ENCODE results near the gene CCDC50.

Gene CCDC50

DNA sequence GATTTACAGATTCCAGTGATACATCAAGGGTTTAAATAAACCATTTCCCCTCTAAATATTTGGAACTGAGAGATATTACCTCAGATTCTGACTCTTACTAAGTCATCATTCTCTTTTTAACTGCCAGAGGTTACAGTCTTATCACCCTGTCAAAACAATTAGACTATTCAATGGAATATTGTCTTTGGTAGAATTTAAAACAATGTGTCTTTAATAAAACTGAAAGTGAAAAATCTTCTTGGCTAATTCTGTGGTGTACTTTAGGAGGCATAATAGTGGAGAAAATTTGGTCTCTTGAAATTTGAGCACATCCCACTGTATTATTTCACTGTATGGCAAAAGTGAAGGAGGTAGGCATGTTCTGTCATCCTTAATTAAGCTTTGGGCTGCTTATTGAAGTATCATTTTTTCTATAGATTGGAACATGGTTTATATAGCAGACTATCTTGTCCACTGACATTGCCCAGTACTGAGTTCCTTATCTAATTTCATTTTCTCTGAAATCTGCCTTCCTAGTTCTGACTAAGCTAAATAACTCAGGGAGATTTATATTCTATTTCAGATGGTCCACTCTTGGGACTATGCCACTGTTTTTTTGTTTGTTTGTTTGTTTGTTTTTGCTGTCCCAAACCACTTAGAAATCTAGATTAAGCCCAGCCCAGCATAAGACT, 49.1 kb downstream of the CCDC50 start:
- H3K27ac ChIP-seq (ENCODE audit: low read length): no peak overlapping the region

DNA sequence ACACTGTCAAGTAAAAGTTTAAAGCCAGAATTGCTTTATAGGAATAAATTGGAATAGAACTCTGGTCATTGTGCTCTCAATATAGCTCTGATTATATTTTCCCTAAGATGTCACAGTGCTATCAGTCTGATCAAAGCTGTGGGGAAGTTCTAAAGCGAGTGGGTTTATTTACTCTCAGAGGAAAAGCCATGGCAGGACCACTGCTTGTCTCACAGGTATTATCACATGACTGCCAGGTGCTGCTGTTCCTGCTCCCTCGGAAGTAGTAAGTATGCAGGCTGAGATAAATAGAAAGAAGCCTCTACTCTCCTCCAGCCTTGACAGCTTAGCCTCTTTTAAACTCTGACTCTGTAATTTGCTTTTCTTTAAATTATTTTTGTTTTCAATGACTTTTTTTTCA, 50.3 kb downstream of the CCDC50 start:
- DNase-seq (ENCODE audit: low read depth, low spot score): no peak
- 0 out of 2 replicates have a peak, but pooled peaks cover 2% of the 10 kb centered on the region for H3K36me3 ChIP-seq (ENCODE audit: control insufficient read depth, insufficient read depth, low read length)
- no peaks in the 10 kb centered on the region for H3K9me3 ChIP-seq (ENCODE audit: control insufficient read depth, insufficient read depth, low read length)
- no peaks in the 10 kb centered on the region; the same call in 1 of the 2 replicates for H3K4me1 ChIP-seq (ENCODE audit: control insufficient read depth, insufficient read depth, low read length)
- no peak overlapping the region for H3K27ac ChIP-seq (ENCODE audit: low read length)
- no peaks in the 10 kb centered on the region for H3K27me3 ChIP-seq (ENCODE audit: control insufficient read depth, insufficient read depth, low read length)
- WGBS (ENCODE audit: insufficient coverage, insufficient read length): no CpG with 5 or more reads among the region's 2 CpGs
- H3K4me3 ChIP-seq (ENCODE audit: low read length): no peak overlapping the region

More for the DNA sequence above, 49.1 kb downstream of the CCDC50 start:
- no peak for DNase-seq (ENCODE audit: low read depth, low spot score)
- H3K4me1 ChIP-seq (ENCODE audit: control insufficient read depth, insufficient read depth, low read length): no peaks in the 10 kb centered on the region; the same call in 1 of the 2 replicates
- H3K27me3 ChIP-seq (ENCODE audit: control insufficient read depth, insufficient read depth, low read length): no peaks in the 10 kb centered on the region
- 0 out of 2 replicates have a peak, but pooled peaks cover 2% of the 10 kb centered on the region for H3K36me3 ChIP-seq (ENCODE audit: control insufficient read depth, insufficient read depth, low read length)
- no peaks in the 10 kb centered on the region for H3K9me3 ChIP-seq (ENCODE audit: control insufficient read depth, insufficient read depth, low read length)
- no peak overlapping the region for H3K4me3 ChIP-seq (ENCODE audit: low read length)

DNA sequence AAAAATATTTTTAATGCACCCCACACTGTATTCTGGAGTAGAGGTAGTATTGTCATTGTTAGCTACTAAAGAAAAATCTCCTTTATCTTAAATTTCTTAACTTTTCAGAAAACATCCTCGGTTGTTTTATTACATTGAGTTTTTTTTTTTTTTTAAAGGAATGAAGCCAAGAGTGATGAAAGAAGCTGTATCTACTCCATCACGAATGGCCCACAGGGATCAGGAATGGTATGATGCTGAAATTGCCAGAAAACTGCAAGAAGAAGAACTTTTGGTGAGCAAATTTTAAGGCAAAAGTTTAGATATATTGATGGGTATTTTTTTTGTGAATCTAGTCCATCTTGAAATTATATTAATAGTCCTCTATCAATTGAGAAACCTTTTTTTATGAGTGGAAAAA, 50.8 kb downstream of the CCDC50 start:
- Histone ChIP-seq H3K36me3 (ENCODE audit: control insufficient read depth, insufficient read depth, low read length) (0 out of 2 replicates have a peak, but pooled peaks cover 2% of the 10 kb centered on the region), H3K4me1 (ENCODE audit: control insufficient read depth, insufficient read depth, low read length) (no peaks in the 10 kb centered on the region; the same call in 1 of the 2 replicates), H3K27me3 (ENCODE audit: control insufficient read depth, insufficient read depth, low read length) (no peaks in the 10 kb centered on the region), H3K4me3 (ENCODE audit: low read length) (no peak overlapping the region), H3K27ac (ENCODE audit: low read length) (no peak overlapping the region), H3K9me3 (ENCODE audit: control insufficient read depth, insufficient read depth, low read length) (no peaks in the 10 kb centered on the region)
- no CpG with 5 or more reads among the region's 2 CpGs for WGBS (ENCODE audit: insufficient coverage, insufficient read length)
- DNase-seq (ENCODE audit: low read depth, low spot score): no peak

DNA sequence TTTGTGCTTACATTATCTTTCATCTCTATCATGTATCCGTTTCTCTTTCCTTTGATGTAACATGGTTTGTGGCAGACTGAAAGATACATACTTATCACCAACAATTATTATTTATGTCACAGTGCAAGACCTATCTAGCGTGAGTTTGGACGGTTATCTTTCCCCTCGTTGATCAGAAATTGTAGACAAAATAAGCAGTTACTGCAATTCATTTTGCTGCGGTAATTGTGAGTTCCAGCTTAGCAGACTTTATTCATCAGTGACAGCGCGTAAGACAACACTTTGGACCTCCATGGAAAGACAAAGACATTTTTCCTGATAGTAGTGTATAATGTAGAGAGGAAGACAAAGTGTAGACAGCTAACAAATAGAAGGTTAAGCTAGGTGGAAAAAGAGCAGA, 52.1 kb downstream of the CCDC50 start:
- no peak overlapping the region for H3K4me3 ChIP-seq (ENCODE audit: low read length)
- no peaks in the 10 kb centered on the region for H3K27me3 ChIP-seq (ENCODE audit: control insufficient read depth, insufficient read depth, low read length)
- no peaks in the 10 kb centered on the region for H3K36me3 ChIP-seq (ENCODE audit: control insufficient read depth, insufficient read depth, low read length)
- WGBS (ENCODE audit: insufficient coverage, insufficient read length): no CpG with 5 or more reads among the region's 7 CpGs
- H3K4me1 ChIP-seq (ENCODE audit: control insufficient read depth, insufficient read depth, low read length): no peaks in the 10 kb centered on the region; the same call in 1 of the 2 replicates
- no peak overlapping the region for H3K27ac ChIP-seq (ENCODE audit: low read length)
- no peaks in the 10 kb centered on the region for H3K9me3 ChIP-seq (ENCODE audit: control insufficient read depth, insufficient read depth, low read length)
- no peak for DNase-seq (ENCODE audit: low read depth, low spot score)

DNA sequence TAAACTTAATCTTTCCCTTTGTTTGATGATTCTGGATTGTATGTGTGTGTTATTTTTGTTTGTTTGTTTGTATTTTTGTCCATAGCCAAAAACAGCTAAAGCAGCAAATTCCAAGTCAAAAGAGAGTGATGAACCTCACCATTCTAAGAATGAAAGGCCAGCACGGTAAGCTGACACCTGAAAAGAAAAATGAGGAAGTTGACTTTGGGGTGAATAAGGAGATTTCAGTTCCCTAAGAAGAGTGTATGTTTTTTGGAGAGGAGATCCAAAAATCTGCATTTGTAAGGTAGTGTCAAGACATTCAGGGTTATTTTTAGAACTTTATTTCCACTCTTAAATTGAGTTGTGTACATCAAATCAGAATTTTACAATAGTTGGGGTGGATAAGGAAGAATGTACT, 53.5 kb downstream of the CCDC50 start:
- no peak for DNase-seq (ENCODE audit: low read depth, low spot score)
- no peak overlapping the region for H3K4me3 ChIP-seq (ENCODE audit: low read length)
- no CpG with 5 or more reads among the region's 1 CpG for WGBS (ENCODE audit: insufficient coverage, insufficient read length)
- no peaks in the 10 kb centered on the region for H3K36me3 ChIP-seq (ENCODE audit: control insufficient read depth, insufficient read depth, low read length)
- no peaks in the 10 kb centered on the region; the same call in 1 of the 2 replicates for H3K4me1 ChIP-seq (ENCODE audit: control insufficient read depth, insufficient read depth, low read length)
- H3K27ac ChIP-seq (ENCODE audit: low read length): no peak overlapping the region
- no peaks in the 10 kb centered on the region for H3K27me3 ChIP-seq (ENCODE audit: control insufficient read depth, insufficient read depth, low read length)
- no peaks in the 10 kb centered on the region for H3K9me3 ChIP-seq (ENCODE audit: control insufficient read depth, insufficient read depth, low read length)

DNA sequence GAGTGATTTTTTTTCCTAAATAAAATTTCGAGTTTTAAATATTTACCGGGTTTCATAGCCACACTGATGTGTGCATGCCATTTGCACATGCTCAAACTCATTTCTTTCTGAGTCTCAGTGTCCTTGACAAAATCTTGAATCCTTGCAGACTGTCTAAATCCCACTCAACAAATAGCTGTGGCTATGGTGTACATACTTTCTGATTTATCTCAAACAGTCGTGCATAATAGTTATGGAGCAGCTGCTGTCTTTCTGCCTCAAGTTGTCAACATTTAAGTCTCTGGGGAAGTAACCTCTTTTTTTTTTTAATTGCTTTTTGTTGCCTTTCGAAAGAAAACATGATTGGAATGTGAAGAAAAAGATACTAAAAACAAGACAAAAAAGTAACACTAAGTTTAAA, 53.9 kb downstream of the CCDC50 start:
- H3K36me3 ChIP-seq (ENCODE audit: control insufficient read depth, insufficient read depth, low read length): no peaks in the 10 kb centered on the region
- DNase-seq (ENCODE audit: low read depth, low spot score): no peak
- H3K9me3 ChIP-seq (ENCODE audit: control insufficient read depth, insufficient read depth, low read length): no peaks in the 10 kb centered on the region
- H3K27ac ChIP-seq (ENCODE audit: low read length): no peak overlapping the region
- WGBS (ENCODE audit: insufficient coverage, insufficient read length): no CpG with 5 or more reads among the region's 4 CpGs
- H3K27me3 ChIP-seq (ENCODE audit: control insufficient read depth, insufficient read depth, low read length): no peaks in the 10 kb centered on the region
- no peaks in the 10 kb centered on the region; the same call in 1 of the 2 replicates for H3K4me1 ChIP-seq (ENCODE audit: control insufficient read depth, insufficient read depth, low read length)
- H3K4me3 ChIP-seq (ENCODE audit: low read length): no peak overlapping the region

DNA sequence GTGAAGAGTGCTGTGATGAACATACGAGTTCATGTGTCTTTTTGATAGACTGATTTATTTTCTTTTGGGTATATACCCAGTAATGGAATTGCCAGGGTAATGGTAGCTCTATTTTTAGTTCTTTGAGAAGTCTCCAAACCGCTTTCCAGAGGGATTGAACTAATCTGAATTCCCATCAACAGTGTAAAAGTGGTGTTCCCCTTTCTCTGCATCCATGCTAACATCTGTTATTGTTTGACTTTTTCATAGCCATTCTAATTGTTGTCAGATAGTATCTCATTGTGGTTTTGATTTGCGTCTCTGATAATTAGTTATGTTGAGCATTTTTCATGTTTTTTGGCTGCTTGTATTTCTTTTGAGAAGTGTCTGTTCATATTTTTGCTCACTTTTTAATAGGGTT, 55.9 kb downstream of the CCDC50 start:
- Histone ChIP-seq H3K4me1 (ENCODE audit: control insufficient read depth, insufficient read depth, low read length) (no peaks in the 10 kb centered on the region; the same call in 1 of the 2 replicates), H3K27ac (ENCODE audit: low read length) (no peak overlapping the region), H3K27me3 (ENCODE audit: control insufficient read depth, insufficient read depth, low read length) (no peaks in the 10 kb centered on the region), H3K36me3 (ENCODE audit: control insufficient read depth, insufficient read depth, low read length) (no peaks in the 10 kb centered on the region), H3K9me3 (ENCODE audit: control insufficient read depth, insufficient read depth, low read length) (no peaks in the 10 kb centered on the region), H3K4me3 (ENCODE audit: low read length) (no peak overlapping the region)
- WGBS (ENCODE audit: insufficient coverage, insufficient read length): no CpG with 5 or more reads among the region's 3 CpGs
- DNase-seq (ENCODE audit: low read depth, low spot score): no peak

DNA sequence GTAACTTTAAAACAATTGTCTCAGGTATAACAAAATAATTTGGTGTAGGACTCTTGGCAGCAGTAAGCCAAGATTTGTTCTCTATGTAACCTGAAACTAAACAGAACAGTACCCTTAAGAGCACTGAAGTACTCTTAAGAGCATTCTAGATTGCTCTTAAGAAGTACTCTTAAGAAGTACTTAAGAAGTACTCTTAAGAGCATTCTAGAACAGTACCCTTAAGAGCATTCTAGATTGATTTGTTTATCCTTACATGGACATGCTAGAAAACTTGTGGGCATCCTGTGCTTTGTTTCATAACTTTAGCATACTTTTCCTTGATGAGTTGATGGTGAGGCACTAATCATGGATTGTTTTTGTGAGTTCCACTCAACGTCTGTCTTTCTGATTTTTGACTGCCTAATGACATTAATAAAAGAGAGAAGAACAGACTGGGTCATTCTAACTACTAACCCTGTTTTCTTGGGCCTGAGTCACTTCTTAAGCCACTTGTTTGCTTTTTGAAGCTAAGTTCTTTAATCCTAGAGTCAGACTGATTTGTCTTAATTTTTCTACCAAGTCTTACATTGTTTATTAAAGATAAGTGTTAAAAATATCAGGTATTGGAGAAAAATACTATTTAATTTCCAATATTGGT, 58.4 kb downstream of the CCDC50 start:
- Histone ChIP-seq H3K4me1 (ENCODE audit: control insufficient read depth, insufficient read depth, low read length) (no peaks in the 10 kb centered on the region), H3K9me3 (ENCODE audit: control insufficient read depth, insufficient read depth, low read length) (no peaks in the 10 kb centered on the region), H3K36me3 (ENCODE audit: control insufficient read depth, insufficient read depth, low read length) (no peaks in the 10 kb centered on the region), H3K27ac (ENCODE audit: low read length) (no peak overlapping the region), H3K27me3 (ENCODE audit: control insufficient read depth, insufficient read depth, low read length) (no peaks in the 10 kb centered on the region), H3K4me3 (ENCODE audit: low read length) (no peak overlapping the region)
- no CpG with 5 or more reads among the region's 1 CpG for WGBS (ENCODE audit: insufficient coverage, insufficient read length)
- DNase-seq (ENCODE audit: low read depth, low spot score): no peak

DNA sequence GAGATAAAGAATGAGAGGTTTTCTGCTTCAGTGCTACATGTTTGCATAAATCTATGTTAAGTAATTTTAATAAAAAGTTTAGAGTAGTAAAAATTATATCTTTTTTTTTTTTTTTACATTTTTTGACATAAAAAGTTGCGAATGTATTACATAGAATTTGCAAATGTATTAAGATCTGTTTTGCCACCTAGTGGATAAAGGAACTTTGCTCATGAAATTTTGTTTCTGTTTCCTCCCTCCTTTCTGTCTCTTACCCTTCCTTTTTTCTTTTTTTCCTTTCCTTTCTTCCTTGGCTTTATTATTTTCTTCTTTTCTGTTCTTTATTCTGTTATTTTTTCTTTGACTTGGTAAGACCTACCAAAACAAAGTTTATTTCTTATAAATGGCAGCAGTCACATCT, 59.6 kb downstream of the CCDC50 start:
- no CpG with 5 or more reads among the region's 1 CpG for WGBS (ENCODE audit: insufficient coverage, insufficient read length)
- no peaks in the 10 kb centered on the region for H3K4me1 ChIP-seq (ENCODE audit: control insufficient read depth, insufficient read depth, low read length)
- H3K4me3 ChIP-seq (ENCODE audit: low read length): no peak overlapping the region
- no peaks in the 10 kb centered on the region for H3K36me3 ChIP-seq (ENCODE audit: control insufficient read depth, insufficient read depth, low read length)
- H3K27ac ChIP-seq (ENCODE audit: low read length): no peak overlapping the region
- H3K9me3 ChIP-seq (ENCODE audit: control insufficient read depth, insufficient read depth, low read length): no peaks in the 10 kb centered on the region
- H3K27me3 ChIP-seq (ENCODE audit: control insufficient read depth, insufficient read depth, low read length): no peaks in the 10 kb centered on the region
- no peak for DNase-seq (ENCODE audit: low read depth, low spot score)

DNA sequence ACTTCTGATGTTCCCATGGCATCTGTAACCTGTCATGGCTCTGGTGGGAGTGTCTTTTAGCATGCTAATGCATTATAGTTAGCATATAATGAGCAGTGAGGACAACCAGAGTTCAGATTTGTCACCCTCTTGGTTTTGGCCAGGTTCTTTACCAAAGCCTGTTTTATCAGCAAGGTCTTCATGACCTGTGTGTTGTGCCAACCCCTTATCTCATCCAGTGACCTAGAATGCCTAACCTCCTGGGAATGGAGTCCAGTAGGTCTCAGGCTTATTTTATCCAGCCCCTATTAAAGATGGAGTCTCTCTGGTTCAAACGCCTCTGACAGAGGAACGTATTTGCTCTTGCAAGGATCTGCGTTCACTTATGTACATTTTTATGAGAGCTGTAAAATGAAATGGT, 61.4 kb downstream of the CCDC50 start:
- no CpG with 5 or more reads among the region's 3 CpGs for WGBS (ENCODE audit: insufficient coverage, insufficient read length)
- Histone ChIP-seq H3K27me3 (ENCODE audit: control insufficient read depth, insufficient read depth, low read length) (no peaks in the 10 kb centered on the region), H3K27ac (ENCODE audit: low read length) (no peak overlapping the region), H3K9me3 (ENCODE audit: control insufficient read depth, insufficient read depth, low read length) (no peaks in the 10 kb centered on the region), H3K36me3 (ENCODE audit: control insufficient read depth, insufficient read depth, low read length) (no peaks in the 10 kb centered on the region), H3K4me3 (ENCODE audit: low read length) (no peak overlapping the region), H3K4me1 (ENCODE audit: control insufficient read depth, insufficient read depth, low read length) (no peaks in the 10 kb centered on the region)
- DNase-seq (ENCODE audit: low read depth, low spot score): no peak

Data from iPS DF 6.9 (cell line).